AG10803 (cell line): ENCODE results near the gene TINAGL1.
"Not testable (repeated sequence)": the region's sequence is repeated elsewhere in the genome, so short reads cannot be mapped to it uniquely, and the experiment has no call there.

Experiments
- DNase-seq: peaks from one replicate; pipeline ENCODE4 v3.0.0; 2010; ENCODE audit warnings: low read depth
- H3K4me3 ChIP-seq: 2 replicates; pipeline ENCODE4 v1.5.1; 2011; ENCODE audit warnings: mild to moderate bottlenecking, low read length, control low read depth
- TF ChIP-seq, protein P1 (sequence below): conservative IDR thresholded peaks from 2 replicates; pipeline ENCODE4 v1.5.1; 2011; ENCODE audit warnings: mild to moderate bottlenecking, low read length, control low read depth, inconsistent platforms

The TINAGL1 gene

DNA sequence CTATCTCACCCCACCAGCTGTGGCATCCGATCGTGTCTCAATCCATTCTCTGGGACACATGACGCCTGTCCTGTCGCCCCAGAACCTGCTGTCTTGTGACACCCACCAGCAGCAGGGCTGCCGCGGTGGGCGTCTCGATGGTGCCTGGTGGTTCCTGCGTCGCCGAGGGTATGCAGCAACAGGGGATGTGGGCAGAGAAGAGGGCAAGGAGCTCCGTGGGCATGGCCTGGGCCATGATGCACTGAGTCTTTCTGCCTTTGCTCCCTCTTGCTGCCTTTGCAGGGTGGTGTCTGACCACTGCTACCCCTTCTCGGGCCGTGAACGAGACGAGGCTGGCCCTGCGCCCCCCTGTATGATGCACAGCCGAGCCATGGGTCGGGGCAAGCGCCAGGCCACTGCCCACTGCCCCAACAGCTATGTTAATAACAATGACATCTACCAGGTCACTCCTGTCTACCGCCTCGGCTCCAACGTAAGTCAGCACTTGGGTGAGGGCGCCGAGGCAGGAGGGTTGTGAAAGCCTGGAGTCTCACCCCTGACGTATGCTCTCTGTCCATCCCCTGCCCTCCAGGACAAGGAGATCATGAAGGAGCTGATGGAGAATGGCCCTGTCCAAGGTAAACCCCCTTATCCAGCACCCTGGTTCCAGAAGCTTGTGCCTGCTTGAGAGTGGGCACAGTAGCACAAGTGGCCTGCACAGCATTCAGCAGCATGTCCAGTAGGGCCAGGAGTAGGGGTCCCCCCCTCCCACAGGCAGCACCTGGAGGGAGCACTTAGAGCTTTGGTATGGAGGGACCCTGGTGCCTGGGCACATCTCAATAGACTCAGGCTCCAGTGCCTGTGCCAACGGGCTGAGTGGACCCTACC is 8.8 kb downstream of the TINAGL1 start:
- DNase-seq, result no peak
- H3K4me3 ChIP-seq, result no peak overlapping the region
- TF ChIP-seq, protein P1, sequence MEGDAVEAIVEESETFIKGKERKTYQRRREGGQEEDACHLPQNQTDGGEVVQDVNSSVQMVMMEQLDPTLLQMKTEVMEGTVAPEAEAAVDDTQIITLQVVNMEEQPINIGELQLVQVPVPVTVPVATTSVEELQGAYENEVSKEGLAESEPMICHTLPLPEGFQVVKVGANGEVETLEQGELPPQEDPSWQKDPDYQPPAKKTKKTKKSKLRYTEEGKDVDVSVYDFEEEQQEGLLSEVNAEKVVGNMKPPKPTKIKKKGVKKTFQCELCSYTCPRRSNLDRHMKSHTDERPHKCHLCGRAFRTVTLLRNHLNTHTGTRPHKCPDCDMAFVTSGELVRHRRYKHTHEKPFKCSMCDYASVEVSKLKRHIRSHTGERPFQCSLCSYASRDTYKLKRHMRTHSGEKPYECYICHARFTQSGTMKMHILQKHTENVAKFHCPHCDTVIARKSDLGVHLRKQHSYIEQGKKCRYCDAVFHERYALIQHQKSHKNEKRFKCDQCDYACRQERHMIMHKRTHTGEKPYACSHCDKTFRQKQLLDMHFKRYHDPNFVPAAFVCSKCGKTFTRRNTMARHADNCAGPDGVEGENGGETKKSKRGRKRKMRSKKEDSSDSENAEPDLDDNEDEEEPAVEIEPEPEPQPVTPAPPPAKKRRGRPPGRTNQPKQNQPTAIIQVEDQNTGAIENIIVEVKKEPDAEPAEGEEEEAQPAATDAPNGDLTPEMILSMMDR, result no peak

GRCh38 chr1:31585736-31586365 is 9.5 kb downstream of the TINAGL1 start:
- TF ChIP-seq, protein P1, result no peak
- DNase-seq, result no peak
- no peak overlapping the region for H3K4me3 ChIP-seq

DNA sequence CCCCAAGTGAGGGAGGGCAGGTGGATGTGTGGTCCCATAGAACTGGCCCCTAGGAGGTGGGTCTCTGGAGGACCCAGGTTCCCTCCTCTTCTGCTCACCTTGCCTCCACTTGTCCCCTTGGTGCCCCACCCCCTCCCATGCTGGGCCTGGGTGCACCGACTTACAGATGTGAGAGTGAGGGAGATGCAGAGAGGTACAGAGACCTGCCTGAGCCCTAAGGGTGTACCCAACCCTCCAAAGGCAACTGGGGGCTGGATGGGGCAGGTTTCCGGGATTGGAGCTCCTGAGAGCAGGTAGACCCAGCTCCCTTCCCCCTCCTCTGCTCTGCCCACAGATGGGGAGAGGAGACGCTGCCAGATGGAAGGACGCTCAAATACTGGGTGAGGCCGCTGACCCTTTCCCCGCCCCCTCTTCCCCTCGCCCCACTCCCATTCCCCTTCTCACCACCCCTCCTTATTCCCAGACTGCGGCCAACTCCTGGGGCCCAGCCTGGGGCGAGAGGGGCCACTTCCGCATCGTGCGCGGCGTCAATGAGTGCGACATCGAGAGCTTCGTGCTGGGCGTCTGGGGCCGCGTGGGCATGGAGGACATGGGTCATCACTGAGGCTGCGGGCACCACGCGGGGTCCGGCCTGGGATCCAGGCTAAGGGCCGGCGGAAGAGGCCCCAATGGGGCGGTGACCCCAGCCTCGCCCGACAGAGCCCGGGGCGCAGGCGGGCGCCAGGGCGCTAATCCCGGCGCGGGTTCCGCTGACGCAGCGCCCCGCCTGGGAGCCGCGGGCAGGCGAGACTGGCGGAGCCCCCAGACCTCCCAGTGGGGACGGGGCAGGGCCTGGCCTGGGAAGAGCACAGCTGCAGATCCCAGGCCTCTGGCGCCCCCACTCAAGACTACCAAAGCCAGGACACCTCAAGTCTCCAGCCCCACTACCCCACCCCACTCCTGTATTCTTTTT is 10.3 kb downstream of the TINAGL1 start:
- DNase-seq, result no peak
- H3K4me3 ChIP-seq, result no peak overlapping the region
- TF ChIP-seq, protein P1, result no peak

- not testable (repeated sequence) for H3K4me3 ChIP-seq, DNase-seq
These were observed 11.0 kb downstream of the TINAGL1 start for GRCh38 chr1:31587328-31587699.

DNA sequence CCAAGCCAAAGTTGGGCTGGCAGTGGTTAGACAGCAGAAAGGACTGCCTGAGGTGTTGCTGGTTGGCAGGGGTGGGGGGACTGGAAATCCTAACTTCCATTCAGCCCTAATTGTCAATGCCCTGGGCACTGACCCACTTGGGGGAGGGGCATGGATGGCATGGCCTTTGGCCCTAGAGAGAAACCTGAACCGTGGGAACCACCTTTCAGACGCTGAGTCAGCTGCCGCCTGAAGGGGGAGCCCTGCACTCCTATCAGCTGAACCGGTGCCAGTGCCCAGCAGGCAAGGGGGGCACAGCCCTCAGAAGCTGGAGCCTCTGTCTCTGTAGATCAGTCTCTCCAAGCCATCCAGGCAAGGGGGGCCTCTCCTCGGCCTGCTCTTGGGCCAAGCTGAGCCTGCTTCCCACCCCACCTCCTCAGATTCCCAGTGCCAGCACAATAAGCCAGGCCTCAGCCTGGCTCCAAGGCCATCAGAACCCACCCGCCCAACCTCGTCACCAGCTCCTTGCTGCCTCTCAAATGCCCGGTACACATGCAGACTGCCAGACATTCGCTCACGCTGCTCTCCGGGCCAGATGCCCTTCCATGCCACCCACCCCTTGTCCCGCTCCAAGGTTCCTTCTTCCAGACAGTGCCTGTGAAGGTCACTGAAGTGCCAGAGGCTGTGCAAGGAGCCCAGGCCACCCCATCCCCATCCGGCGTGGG is 11.6 kb downstream of the TINAGL1 start:
- TF ChIP-seq, protein P1, result peak; percentile 62
- no peak overlapping the region for H3K4me3 ChIP-seq
- no peak for DNase-seq

DNA sequence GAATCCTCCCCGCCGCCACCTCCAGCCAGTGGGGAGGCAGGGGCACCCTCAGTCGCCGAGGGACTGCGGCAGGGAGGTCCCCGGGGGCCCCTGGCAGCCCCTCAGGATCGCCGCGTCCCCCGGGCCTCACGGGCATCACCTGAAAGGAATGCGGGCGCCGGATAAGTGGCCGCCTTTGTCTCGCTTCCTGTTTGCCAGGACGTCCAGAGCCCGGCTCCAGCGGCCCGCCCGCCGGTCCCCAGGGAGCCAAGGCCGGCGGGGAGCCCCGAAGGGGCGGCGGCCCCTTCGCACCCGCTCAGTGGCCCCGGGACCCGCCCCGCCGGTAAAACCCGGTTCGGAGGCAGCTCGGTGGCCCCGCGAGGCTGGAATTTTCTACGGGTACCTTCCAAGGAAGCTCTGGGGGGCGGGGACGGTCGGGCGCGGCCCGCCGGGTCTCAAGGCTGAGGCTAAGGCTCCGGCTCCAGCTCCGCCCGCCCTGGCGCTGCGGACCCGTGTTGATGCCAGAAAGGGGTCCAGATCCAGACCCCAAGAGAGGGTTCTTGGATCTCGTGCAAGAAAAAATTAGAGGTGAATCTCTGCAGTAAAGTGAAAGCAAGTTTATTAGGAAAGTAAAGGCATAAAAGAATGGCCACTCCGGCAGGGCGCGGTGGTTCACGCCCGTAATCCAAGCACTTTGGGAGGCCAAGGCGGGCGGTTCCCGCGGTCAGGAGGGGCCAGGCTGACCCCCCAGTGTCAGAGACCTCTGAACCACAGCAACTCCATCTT is 12.6 kb downstream of the TINAGL1 start:
- H3K4me3 ChIP-seq, result peak overlapping the region; percentile 40
- TF ChIP-seq, protein P1, result no peak
- no peak for DNase-seq
